Fibroblast of gingiva (primary cell): ENCODE results near the gene TRPM1.
"Not testable (repeated sequence)": the region's sequence is repeated elsewhere in the genome, so short reads cannot be mapped to it uniquely, and the experiment has no call there.

Source experiments
- DNase-seq: peaks from one replicate; pipeline ENCODE4 v3.0.0-alpha.2; 2011; ENCODE audit warnings: low read depth

Gene TRPM1

DNA sequence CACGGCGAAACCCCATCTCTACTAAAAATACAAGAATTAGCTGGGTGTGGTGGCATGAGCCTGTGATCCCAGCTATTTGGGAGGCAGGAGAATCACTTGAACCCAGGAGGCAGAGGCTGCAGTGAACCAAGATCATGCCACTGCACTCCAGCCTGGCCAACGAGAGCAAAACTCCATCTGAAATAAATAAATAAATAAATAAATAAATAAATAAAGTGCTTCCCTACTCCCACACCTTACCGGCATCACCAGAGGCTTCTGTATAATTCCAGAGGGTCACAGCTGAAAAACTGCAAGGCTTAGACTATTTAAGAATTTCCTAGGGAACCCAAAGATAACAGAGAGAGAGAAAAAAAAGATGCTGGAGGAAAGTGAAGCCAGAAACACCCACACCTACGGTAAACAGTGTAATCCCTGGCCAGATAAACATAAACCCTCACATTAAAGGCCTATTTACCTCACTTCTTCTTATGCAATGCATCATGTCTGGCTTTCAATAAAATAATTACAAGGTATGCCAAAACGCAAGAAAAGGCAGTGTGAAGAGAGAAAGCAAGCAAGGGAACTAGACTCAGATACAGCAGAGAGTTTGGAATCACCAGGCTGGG lies 15.0 kb upstream of the TRPM1 start:
- no peak for DNase-seq

DNA sequence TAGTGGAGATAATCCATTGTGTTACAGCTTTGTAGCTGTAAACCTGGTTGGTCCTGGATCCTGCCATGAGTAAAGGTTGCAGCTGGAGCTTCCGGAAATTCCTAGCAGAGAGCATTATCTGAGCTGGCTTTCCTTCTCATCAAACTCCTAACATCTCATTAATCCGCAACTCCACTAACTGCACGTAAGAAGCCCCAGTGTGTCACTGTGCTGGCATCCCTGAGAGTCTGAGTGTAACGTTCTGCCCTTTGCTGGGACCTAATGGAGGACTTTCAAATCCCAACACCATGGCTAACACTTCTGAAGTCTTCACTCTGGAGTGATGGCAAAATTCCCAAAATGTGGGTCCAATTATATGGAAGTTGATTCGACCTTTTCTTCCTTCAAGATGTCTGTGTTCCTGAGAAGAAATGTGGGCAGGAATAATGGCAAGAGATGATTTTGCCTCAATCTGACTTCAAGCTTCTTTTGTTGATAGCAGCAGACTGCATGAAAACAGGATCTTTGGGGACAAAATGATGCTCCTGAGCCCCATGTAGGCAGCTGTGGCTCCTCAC lies 9.6 kb upstream of the TRPM1 start:
- no peak for DNase-seq

GRCh38 chr15:31108836-31109235 lies 7.3 kb upstream of the TRPM1 start:
- DNase-seq: no peak

DNA sequence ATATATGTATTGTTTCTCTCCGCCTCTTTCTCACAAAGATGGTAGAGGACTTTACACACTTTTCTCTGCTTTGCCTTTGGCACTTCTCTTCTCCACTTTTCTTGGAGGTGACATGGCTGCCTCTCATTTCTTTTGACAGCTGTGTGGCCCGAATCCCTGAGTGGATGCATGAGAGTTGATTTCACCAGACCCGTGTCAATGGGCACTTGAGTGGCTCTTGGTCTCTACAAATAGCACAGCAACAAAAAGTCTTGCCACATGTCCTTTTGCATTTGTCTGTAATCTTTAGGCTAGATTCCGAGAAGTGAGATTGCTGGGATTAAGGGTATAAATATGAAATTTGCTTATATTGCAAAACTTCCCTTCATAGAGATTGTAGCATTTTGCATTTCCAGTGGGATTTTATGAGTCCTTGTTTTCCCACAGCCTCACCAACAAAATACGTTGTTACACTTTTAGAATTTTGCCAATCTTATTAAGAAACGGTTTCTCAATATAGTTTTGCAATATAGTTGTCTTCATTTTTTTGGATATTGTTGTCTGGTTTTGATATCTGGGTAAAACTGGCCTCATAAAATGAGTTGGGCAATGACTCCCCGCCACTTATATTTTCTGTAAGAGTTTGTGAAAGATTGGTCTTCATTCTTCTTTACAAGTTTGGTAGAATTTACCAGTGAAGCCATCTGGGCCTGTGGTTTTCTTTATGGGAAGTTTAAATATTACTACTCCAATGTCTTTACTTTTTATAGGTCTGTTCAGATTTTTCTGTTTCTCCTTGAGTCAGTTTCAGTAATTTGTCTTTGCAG lies 5.2 kb upstream of the TRPM1 start:
- peak; percentile 34 for DNase-seq

DNA sequence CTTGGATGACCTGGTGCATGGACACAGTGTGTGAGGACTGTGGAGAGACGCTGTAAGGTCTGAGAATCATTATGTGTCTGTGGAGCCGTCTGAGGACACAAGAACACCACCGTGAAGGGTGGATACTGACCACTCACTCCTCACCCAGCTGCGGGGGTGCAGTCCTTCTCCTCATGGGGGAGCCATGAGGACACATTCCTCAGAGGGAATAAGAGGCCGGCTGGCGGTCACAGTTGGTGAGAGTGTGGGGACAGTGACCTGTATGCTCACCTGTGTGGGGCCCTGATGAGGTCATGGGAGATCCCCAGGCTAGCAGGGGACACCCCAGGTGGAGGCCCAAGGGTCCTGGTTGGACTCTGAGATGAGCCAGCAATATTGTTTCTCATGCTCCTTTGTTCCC lies 2.5 kb upstream of the TRPM1 start:
- no peak for DNase-seq

DNA sequence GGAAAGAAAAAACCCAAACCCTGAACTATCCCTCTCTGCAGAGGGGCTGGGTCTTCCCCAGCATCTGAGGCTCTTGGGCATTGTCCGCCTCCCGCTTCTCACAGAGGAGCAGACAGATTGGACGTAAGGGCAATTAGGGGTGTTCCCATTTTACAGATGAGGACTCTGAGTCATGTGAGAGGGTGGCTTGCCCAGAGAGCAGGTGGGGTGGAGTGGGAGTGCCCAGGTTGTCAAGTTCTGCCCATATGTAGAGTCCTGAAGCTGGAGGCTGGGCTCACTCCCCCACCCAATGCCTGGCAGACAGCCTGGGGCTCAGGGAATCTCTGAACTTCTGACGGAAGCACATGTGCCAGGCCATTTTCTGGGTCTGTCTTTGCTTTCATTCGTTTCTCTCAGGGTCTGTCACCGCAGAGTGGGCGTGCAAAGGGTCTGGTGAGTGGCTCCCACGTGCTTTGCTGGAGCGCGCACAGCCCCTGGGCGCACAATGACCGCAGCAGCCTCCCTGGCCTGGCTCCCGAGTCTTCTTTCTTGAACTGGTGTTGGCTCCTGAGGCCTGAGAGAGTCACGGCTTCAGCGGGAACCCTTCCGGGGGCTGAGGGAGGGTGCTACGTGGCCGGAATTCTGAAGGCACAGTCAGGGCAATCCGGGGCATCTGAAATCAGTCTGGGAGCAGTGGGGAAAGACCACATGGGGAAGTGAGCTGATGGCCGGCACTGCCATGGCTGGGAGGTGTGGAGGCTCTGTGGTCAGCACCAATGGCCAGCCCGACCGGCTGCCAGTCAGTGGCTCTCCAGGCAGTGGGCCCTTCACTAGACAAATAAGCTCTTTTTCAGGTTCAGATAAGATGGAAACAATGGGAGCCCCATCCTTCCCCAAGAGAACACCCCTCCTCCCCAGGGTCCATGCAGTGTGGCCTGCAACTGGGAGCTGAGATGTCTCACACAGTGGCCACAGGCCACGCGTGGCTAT lies 1.1 kb upstream of the TRPM1 start:
- no peak for DNase-seq

GRCh38 chr15:31102039-31102321 lies 455 bp upstream of the TRPM1 start:
- no peak for DNase-seq

- no peak for DNase-seq
Measured at GRCh38 chr15:31100738-31101137, 787 bp downstream of the TRPM1 start.

GRCh38 chr15:31098953-31099740 lies 2.4 kb downstream of the TRPM1 start:
- DNase-seq: no peak

DNA sequence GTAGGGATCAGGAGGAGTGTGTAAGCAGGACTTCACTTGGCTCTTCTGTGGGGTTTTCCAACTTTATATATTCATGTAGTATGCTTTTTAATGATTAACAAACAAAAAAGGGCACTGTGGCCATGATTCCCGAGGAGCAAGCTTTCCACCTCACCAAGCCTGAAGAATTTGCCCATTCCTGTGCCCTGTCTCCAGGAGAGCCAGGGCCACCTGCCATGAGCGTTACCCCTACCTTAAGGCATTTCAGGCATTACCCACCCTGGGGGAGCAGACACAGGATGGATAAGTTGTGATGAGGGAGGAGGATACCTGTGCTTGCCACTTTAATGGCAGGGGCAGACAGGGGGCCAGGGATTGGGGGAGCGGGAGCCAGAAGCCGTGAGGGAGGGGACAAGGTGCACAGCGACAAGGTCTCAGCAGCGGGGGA lies 3.0 kb downstream of the TRPM1 start:
- no peak for DNase-seq

GRCh38 chr15:31096563-31096962 lies 5.0 kb downstream of the TRPM1 start:
- no peak for DNase-seq

DNA sequence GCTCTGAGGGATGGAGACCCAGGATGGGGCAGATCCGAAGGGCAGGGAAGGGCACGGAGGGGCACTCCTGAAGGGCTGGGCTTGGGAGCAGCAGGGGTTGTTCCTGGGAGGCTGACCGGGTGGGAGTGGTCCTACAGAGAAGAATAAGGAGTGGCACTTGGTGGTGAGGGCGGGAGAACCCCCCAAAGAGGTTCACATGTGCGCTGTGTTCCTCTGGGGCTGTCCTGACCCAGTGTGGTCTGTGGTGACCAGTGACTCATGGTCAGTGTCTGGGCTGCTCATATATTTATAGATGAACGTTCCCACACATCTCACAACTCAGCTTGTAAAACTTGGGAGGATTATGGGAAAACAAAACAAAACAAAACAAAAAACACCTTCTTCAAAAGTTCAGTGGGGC lies 10.0 kb downstream of the TRPM1 start:
- no peak for DNase-seq

GRCh38 chr15:31090766-31091165 lies 10.8 kb downstream of the TRPM1 start:
- no peak for DNase-seq

DNA sequence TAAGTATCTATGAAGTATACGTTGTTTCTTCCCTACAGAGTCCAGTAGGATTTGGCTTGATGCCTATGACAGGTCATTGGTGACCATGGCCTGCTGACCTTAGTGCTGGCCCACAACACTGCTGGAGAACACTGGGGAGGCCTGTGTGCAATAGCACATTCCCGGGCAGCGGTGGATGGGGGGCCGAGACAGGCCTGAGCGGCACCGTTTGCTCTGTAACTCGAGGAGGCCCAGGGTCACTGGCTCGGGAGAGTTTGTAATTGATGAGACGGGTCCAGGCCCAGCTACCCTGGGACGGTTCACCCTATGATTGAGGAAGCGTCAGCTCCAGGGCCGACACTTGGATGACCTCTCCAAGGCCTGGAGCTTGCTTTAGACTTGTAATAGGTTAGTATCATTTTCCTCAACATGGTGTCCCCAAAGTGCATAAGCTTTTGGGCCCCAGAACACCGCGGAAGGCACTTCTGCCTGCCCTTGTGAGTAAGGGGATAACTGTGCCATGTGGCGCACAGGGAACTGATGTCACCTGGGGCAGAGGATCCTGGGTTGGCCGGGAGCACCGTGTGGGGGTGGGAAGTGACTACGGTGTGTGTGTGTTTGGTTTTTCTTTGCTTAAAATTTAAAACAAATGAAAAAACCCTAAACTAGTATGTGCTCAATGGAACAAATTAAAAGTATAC lies 12.0 kb downstream of the TRPM1 start:
- DNase-seq: no peak

DNA sequence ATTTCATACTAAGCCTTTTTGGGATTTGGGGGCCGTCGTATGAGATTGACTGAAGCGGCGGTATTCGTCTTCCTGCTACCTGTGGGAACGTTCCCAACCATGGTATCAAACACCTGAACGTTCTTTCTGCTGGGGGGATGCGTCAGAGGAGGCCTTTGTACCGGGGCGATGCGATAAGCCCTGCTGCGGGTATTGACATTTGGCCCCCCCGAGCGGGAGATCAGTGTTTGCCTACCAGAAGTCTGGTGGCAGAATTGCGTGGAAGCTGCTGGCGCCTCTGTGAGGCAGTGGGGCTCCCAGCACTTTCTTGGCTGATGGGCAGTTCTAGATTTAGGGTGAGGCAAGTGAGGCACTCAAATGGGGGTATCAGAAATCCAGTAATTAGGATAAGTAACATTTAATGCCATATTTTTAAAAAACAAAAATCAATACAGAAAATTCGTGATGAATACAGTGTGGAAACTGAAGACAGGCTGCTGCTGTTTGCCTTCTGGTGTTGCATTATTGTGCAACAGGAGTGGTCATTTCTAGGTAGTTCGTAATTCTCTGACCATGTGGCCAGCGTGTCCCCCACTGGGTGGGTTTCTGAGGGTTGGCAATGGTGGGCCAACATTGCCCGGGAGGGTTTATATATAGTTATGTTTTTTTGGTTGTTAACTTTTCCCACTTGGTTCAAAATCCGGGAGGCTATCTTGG lies 12.7 kb downstream of the TRPM1 start:
- no peak for DNase-seq

- not testable (repeated sequence) for DNase-seq
Measured at GRCh38 chr15:31088041-31088440, 13.5 kb downstream of the TRPM1 start.

GRCh38 chr15:31086344-31086743 lies 15.2 kb downstream of the TRPM1 start:
- DNase-seq: no peak

GRCh38 chr15:31085359-31085758 lies 16.2 kb downstream of the TRPM1 start:
- DNase-seq: no peak

- no peak for DNase-seq
Measured at GRCh38 chr15:31084176-31084575, 17.3 kb downstream of the TRPM1 start.

GRCh38 chr15:31083370-31083780 lies 18.1 kb downstream of the TRPM1 start:
- DNase-seq: no peak
